ENCODE measurements around the gene EIF5A.

Gene EIF5A

DNA sequence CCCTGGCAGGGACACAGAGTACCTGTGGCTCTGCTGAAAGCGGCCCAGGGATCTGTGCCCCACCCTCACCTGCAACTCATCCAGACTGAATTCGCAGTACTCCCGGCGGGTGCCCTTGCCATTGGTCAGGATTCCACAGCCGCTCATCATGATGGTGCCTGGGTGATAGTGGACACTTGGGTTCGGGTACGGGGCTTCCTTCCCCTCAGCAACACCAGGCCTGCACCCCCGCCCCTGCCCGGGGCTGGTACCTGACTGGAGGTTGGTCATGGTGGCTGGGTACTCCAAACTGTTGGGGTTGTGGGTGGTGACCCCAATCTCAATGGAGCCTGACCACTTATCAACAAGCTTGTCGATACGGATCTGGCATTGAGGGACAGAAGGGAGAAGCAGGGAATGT is 18.8 kb downstream of the EIF5A start:
- TF ChIP-seq, protein P1, sequence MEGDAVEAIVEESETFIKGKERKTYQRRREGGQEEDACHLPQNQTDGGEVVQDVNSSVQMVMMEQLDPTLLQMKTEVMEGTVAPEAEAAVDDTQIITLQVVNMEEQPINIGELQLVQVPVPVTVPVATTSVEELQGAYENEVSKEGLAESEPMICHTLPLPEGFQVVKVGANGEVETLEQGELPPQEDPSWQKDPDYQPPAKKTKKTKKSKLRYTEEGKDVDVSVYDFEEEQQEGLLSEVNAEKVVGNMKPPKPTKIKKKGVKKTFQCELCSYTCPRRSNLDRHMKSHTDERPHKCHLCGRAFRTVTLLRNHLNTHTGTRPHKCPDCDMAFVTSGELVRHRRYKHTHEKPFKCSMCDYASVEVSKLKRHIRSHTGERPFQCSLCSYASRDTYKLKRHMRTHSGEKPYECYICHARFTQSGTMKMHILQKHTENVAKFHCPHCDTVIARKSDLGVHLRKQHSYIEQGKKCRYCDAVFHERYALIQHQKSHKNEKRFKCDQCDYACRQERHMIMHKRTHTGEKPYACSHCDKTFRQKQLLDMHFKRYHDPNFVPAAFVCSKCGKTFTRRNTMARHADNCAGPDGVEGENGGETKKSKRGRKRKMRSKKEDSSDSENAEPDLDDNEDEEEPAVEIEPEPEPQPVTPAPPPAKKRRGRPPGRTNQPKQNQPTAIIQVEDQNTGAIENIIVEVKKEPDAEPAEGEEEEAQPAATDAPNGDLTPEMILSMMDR (IDR thresholded peaks at IDR 0.05; ENCODE audit: low read depth, low read length, missing control alignments), result no peak
- H3K4me3 ChIP-seq (replicated peaks; ENCODE audit: low read depth, low read length), result no peak overlapping the region
- DNase-seq (ENCODE audit: extremely low read depth, low read depth), result no peak

DNA sequence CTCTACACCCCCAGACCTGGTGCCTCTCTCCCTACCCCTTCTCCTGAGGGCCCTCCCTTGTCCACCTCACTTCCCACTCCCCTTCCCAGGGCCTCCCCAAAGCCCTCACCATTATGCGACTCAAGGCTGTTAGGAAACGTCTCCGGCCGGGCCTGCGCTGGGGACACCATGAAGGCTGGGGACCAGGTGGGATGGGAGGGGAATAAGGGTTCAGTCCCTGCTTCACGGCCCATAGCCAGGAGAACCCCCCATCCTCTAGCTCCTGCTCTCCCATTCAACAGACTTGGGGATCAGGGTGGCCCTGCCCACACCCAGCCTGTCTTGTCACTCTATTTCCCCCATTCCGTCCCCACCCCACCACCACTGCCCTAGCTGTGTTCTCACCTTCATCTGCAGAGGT is 19.6 kb downstream of the EIF5A start:
- no peak for DNase-seq (ENCODE audit: extremely low read depth, low read depth)
- H3K4me3 ChIP-seq (replicated peaks; ENCODE audit: low read depth, low read length), result no peak overlapping the region
- TF ChIP-seq, protein P1 (IDR thresholded peaks at IDR 0.05; ENCODE audit: low read depth, low read length, missing control alignments), result no peak

DNA sequence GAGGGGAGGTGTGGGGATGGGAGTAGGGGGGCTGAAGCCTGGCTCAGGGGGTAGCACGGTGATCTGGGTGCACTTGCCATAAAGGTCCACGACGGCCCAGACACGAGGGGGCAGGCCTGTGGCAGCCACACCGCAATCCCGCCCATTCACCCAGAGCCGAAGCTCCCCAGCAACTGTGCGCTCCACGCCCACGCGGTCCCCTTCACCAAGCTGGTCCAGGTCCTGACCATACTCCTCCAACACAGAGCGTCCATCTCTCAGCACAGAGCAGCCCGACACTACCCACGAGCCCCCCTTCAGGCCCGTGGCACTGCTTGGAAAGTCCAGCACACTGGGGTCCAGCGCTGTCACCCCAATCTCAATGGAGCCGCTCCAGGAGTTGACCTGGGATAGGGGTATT is 20.1 kb downstream of the EIF5A start:
- DNase-seq (ENCODE audit: extremely low read depth, low read depth), result no peak
- no peak overlapping the region for H3K4me3 ChIP-seq (replicated peaks; ENCODE audit: low read depth, low read length)
- TF ChIP-seq, protein P1 (IDR thresholded peaks at IDR 0.05; ENCODE audit: low read depth, low read length, missing control alignments), result no peak

DNA sequence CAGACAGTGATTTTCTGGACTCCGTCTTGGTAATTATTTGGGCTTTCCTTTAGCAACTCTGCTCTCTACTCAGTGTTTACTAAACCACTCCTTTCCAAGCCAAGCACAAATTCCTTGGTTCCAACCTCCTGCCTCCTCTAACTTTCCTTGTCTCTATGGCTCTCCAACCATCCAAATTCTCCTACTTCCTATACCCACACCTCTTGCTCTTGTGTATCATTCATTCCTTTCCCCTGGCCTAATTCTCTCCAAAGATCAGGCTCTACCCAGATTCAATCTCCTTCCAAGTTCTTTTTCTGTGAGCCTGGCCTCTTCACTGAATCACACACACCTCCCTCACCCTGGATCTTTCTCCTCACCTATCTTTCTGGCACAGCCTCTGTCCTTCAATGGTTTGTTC is 20.6 kb downstream of the EIF5A start:
- TF ChIP-seq, protein P1 (IDR thresholded peaks at IDR 0.05; ENCODE audit: low read depth, low read length, missing control alignments), result no peak
- peak overlapping the region; percentile 89 for H3K4me3 ChIP-seq (replicated peaks; ENCODE audit: low read depth, low read length)
- no peak for DNase-seq (ENCODE audit: extremely low read depth, low read depth)

DNA sequence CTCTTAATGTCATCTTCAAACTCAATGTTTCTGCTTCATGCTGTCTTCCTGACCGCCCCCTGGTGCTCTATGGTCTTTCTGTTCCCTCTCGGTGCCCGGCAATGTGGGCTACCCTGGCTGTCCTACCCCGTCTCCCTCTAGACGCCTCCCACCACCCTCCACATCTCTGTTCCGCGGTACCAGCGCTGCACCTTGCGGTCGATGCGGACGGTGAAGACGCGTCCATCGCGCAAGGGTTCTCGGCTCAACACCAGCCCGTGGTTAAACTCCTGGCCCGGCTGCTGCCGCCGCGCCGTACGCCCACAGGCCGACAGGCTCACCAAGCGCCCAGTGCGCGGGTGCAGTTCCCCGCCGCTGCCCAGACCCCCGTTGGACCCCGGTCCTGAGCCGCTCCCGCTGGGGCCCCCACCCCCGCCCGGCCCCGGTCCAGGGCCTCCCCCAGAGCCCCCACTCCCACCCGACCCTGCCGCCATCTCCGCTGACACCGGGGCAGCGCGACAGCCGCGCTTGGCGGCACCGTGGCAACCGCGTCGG is 21.5 kb downstream of the EIF5A start, which contains the start of gene NEURL4:
TSS of gene NEURL4 (minus strand) at position 496 of the 534 bp plus-strand sequence. CDS start at position 473, 23 bp downstream.
- TF ChIP-seq, protein P1 (IDR thresholded peaks at IDR 0.05; ENCODE audit: low read depth, low read length, missing control alignments), result peak; percentile 1
- H3K4me3 ChIP-seq (replicated peaks; ENCODE audit: low read depth, low read length), result peak within 1 kb of the TSS; percentile 89
- no peak for DNase-seq (ENCODE audit: extremely low read depth, low read depth)

DNA sequence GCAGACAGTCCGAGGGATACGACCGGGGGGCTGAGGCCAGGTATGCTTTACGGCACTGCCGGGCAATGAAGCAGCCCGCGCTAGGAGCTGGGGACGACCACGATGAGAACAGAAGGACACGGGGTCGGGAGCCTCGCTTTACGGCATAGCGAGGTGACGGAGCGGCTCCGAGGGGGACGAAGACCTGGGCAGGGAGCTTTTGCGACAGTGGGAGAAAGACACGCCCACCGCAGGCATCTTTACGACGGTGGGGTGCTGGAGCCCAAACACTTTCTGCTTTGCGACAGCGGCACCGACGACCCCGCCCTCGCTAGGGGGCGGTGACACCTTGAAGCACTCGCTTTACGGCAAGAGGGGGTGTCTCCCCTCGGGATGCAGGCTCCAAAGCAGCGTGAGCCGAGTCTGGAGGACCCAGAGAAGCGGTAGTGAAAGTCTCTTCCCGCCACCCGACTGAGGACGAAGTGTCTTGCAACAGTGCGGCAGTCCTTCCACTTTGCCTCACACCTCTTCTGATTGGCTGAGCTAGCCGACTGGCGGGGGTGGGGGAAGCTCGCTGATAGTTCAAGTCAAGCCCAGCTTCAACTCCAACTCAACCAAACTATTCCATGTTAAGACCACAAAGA is 22.1 kb downstream of the EIF5A start:
- TF ChIP-seq, protein P1 (IDR thresholded peaks at IDR 0.05; ENCODE audit: low read depth, low read length, missing control alignments), result peak; percentile 7
- peak overlapping the region; percentile 89 for H3K4me3 ChIP-seq (replicated peaks; ENCODE audit: low read depth, low read length)
- DNase-seq (ENCODE audit: extremely low read depth, low read depth), result peak; percentile 98

Data from HFF-Myc (cell line).